ENCODE results near the gene SLC35F3.

GRCh38 chr1:234321231-234321630 is 416.8 kb downstream of the SLC35F3 start:
- TF ChIP-seq YY1 (IDR thresholded peaks at IDR 0.05; ENCODE audit: low read depth) (no peak), NFIC (IDR thresholded peaks at IDR 0.05) (no peak), CEBPB (IDR thresholded peaks at IDR 0.05) (no peak), EGR1 (IDR thresholded peaks at IDR 0.05) (no peak), MAX (IDR thresholded peaks at IDR 0.05) (no peak), TAF1 (IDR thresholded peaks at IDR 0.05; ENCODE audit: low read depth) (no peak), USF1 (IDR thresholded peaks at IDR 0.05) (no peak), EP300 (IDR thresholded peaks at IDR 0.05; ENCODE audit: borderline replicate concordance) (no peak), CREB1 (IDR thresholded peaks at IDR 0.05; ENCODE audit: low read depth) (no peak), REST (IDR thresholded peaks at IDR 0.05; ENCODE audit: low read depth) (no peak), RAD21 (IDR thresholded peaks at IDR 0.05; ENCODE audit: low read depth) (no peak), FOXM1 (IDR thresholded peaks at IDR 0.05; ENCODE audit: borderline replicate concordance, low read depth) (no peak)

All from Ishikawa (cell line).